Anterior cingulate cortex (tissue), 58 donors: Measurements from ENCODE around the gene TENM4.

Source experiments
- DNase-seq, 58 donors: peaks; one replicate each; lab custom pipeline; 2025; lab: John Stamatoyannopoulos, UW

The TENM4 gene

DNA sequence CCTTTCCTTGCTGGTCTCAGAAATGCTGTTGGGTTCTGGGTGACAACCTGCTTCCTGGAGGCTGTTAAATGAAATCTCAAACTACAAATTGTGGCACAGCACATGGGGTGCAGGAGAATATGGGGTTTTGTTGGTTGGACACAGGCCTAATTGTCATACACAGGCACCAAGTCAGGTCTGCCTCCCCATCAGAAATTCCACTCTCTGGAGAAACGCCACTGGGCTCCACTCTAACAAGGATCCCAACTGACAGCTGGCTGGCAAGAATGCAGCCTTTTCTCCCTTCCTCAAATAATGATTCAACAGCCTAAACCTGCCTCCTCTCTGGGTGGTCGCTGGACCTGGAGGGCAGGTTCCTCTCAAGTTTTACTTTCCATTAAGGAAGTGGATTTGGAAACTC lies 688.3 kb downstream of the TENM4 start:
- DNase-seq: no peak

- DNase-seq: no peak
Observed at GRCh38 chr11:78748918-78749690, 691.7 kb downstream of the TENM4 start.

DNA sequence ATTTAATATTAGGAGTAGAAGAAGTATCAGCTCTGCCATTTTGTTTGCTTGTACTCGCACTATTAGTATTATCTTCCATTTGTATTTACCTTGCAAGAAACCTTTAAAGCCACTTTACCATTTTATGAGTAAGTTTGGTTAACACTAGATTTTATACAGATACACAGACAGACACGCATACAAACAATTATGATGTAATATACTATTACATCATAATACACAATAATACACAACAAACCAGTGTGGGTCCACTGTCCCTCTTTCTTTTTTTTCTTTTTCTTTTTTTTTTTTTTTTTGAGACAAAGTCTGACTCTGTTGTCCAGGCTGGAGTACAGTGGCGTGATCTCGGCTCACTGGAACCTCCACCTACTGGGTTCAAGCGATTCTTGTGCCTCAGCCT lies 695.9 kb downstream of the TENM4 start:
- no peak for DNase-seq

DNA sequence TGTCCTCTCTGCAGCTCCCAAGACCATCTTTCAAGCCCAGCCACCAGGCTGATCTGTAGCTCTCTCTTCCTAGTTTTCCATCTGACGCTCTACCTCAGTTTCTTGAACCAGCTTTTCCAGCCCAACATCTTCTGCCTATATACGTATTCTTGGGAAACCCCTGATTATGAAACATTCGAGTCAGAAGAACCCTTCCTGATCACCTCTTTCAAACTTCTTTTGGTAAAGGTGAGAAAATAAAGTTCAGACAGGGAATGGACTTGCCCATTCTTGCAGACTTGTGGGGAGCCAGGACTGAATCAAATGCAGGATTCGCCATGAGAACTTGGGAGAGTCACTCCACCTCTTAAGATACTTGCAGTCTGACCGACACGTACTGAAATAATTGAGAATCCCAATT lies 696.6 kb downstream of the TENM4 start:
- DNase-seq: no peak

- peak in 14 of 58 donors; percentile 2 to 45 (median 15) for DNase-seq
Observed at GRCh38 chr11:78742430-78742829, 698.4 kb downstream of the TENM4 start.

DNA sequence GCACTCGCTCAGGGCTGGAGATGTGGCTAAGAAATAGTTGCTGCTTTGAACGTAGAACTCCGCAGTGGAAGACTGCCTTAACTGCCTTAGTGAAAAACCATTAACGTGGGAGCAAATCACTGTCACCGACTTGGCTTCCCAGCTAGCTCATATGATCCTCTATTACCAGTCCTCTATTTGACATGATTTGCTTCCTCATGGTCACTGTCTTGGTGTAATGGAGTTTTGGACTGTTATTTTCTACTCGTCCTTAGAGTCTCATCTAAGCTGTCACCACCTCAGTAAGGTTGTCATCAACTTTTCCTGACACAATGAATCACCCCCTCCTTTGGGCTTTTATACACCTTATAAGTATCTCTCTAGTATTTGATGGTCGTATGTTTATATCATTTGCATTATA lies 699.1 kb downstream of the TENM4 start:
- DNase-seq: no peak

DNA sequence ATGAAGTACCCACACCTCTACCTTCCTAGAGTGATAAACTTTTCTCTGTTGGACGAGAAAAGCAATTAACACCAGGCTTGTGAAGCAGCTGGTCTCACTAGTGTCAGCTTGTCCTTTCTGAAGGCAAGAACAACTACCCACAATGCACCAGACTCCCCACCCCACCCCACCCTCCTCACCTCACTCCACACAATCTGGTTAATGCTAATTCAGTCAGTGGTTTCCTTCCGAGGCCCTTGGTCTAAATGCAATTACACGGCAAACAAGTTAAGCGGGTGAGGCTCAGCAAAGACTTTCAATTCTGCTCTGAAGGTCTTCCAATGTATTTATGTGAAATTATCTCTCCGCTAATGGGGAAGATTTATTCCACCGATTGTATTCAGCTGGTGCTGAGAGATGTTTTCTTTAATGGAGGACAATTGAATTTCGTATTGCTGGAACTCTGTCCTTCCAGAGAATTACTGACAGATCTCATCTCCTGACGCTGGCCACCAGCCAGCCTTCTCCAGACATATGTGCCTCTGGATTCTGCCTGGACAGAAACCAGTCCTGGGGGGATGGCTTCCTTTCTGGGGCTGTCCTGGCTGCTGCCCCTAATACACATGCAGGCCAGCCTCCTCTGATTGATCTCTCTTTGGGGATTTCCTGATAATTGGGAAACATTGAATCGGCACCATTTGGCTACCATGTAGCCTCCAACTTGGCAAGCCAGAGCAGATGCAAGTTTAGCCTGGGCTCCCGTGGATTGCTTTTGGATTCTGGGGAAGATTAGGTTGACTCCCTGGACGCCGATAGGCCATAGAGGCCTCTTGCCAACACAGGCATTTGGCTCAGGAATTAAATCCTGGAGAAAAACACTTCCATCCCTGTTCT lies 700.4 kb downstream of the TENM4 start:
- DNase-seq: no peak

DNA sequence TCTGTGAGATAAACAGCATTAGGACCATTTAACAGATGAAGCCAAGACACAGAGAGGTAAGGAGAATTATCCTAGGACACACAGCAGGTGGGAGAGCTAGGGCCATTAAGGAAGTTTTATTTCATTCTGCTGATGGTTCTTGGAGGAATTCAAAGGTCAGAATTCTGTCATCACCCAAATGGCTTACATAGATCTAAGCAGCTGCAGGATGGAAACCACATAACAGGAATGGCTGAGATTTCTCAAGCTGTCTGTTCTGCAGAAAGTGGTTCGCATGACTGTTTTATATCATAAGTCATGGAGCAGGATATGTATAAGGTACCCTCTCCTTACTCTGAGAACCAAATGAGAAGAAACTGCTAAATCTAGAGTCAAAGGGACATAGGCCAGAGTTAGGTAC lies 702.9 kb downstream of the TENM4 start:
- DNase-seq: no peak

GRCh38 chr11:78737301-78737700 lies 703.5 kb downstream of the TENM4 start:
- DNase-seq: peak in 2 of 58 donors; percentile 7 to 11

DNA sequence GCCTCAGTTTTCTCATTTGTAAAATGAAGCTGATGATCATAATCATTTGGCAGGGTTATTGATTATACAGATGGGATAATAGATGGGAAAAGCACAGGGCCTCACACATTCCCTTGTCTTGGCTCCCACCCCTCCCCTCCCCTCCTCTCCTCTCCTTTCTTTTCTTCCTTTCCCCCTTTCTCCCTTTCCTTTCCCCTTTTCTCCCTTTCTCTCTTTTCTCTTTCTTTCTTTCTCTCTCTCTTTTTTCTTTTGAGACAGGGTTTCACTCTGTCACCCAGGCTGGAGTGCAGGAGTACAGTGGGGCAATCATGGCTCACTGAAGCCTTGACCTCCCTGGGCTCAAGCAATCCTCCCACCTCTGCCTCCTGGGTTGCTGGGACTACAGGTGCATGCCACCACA lies 705.1 kb downstream of the TENM4 start:
- DNase-seq: no peak

DNA sequence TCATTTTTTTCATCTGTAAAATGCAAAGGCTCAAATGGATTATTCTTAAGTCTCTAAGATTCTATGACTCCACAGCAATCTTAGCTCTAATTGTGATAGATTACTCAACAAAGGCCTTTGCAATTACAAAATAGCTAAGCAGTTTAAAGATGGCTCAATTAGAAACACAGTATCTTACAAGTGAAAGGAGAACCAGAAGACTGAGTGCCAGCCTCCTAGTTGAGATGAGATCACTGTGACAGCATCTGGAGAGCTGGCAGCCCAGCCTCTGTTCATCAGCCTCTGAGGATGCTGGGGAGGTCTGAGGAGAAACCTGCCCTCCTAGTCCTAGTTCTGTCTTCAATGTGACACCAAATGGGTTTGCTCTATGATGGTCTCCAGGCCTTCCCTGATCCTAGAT lies 707.8 kb downstream of the TENM4 start:
- peak in 3 of 58 donors; percentile 9 to 14 (median 14) for DNase-seq

- DNase-seq: no peak
Observed at GRCh38 chr11:78732246-78732645, 708.6 kb downstream of the TENM4 start.

GRCh38 chr11:78731027-78731426 lies 709.8 kb downstream of the TENM4 start:
- DNase-seq: no peak

DNA sequence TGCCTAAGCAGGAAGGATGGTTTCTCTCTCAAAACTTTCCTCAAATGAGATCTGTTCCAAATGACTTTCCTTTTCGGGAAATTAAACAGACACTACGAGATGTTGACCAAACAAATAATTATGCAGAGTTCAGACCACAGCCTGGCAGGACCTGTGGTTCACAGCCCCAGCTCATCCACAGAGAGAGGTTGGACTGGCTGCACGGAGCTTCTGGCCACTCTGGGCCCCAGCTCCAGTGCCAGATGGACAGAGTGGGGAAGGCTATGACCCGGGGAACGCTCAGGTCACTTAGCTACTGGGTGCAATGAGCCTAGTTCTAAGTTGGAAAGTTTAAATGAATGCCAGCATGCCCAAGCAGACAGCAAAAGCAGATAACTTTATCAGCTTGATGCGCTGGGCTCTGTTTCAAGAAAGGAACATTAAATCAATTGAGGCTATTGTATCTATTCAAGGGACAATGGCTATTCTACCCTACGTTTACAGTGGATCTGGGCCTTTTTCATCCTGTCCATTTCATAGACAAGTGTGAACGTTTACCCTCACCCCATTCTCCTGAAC lies 710.5 kb downstream of the TENM4 start:
- no peak for DNase-seq

GRCh38 chr11:78727816-78728215 lies 713.0 kb downstream of the TENM4 start:
- DNase-seq: no peak

DNA sequence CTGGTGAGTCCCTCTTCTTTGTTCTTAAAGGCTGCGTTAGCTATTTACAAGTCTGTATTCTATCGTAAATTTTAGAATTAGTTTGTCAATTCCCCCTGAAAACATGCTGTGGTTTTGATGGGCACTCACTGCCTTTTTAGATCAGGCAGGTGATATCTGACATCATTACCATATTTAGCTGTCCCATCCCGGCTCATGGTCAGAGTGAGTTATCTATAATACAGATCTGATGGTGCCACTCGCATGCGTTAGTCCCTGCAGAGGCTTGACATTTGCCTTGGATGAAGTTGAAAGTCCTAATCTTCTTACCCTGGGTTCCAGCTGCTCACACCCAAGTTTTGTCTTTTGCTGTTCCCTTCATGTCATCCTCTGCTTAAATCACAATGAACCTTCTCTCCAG lies 715.6 kb downstream of the TENM4 start:
- no peak for DNase-seq

DNA sequence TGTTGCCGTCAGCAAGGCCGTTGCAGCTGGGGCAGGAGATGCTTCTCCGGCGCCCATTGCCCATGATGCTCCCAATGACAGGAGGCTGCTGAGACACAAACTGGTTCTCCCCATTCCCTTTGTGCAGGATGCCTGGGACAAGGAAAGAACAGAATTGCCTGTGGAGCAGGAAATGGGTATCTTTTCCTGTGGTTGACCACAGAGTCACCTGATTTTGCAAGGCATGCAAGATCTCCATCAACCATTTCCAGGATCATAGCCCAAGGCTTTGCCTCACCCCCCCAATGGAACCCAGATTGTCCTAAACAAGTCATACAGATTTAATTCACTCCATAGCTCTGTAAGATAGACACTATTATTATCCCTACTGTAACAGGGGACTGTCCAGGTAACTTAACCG lies 718.0 kb downstream of the TENM4 start:
- DNase-seq: no peak

- DNase-seq: no peak
Observed at GRCh38 chr11:78720281-78720989, 720.4 kb downstream of the TENM4 start.

DNA sequence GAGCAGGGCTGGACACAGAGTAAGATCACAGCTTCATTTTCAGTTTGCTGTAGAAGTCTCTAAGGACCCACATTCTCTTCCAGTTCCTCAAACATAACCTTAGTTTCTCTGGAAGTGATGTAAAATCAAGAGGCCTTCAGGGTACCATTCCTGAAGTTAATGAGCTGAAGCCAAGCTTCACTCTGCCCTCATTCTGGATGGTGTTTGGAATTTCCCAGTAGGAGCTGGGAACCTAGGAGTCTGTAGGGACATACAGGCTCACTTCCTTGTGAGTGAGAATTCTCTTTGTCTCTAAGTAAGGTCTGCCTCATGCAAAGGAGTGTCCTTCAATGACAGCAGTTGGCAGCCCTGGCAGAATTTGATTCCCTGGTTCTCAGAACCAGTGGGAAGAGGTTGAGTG lies 723.8 kb downstream of the TENM4 start:
- DNase-seq: no peak

GRCh38 chr11:78715639-78716311 lies 725.1 kb downstream of the TENM4 start:
- peak in 38 of 58 donors; percentile 5 to 75 (median 23) for DNase-seq
